Hematopoietic multipotent progenitor cell treated with erythropoietin and hydrocortisone succinate and interleukin-3 and kit ligand, for 15 days (in vitro differentiated cells): ENCODE data around the gene PNCK.

Experiments used
- DNase-seq: peaks from one replicate; pipeline ENCODE4 v3.0.0-alpha.2; 2015; ENCODE audit warnings: low spot score

PNCK gene

GRCh38 chrX:153659268-153659667, 14.3 kb downstream of the PNCK start:
- no peak for DNase-seq

- no peak for DNase-seq
Observed at GRCh38 chrX:153657161-153657560, 16.5 kb downstream of the PNCK start.

- no peak for DNase-seq
Observed at GRCh38 chrX:153653556-153653955, 20.1 kb downstream of the PNCK start.

- DNase-seq = no peak
Observed at GRCh38 chrX:153651540-153652079, 22.0 kb downstream of the PNCK start.

- no peak for DNase-seq
Observed at GRCh38 chrX:153650959-153651358, 22.7 kb downstream of the PNCK start.

- DNase-seq = no peak
Observed at GRCh38 chrX:153649915-153650782, 23.5 kb downstream of the PNCK start.

- peak; percentile 18 for DNase-seq
Observed at GRCh38 chrX:153649178-153649914, 24.3 kb downstream of the PNCK start.

GRCh38 chrX:153648358-153649177, 25.0 kb downstream of the PNCK start:
- no peak for DNase-seq

GRCh38 chrX:153647461-153648357, 25.9 kb downstream of the PNCK start:
- DNase-seq = no peak

- DNase-seq = no peak
Observed at GRCh38 chrX:153646620-153647373, 26.8 kb downstream of the PNCK start, which contains the start of gene DUSP9. Gene DUSP9, plus strand, starts transcription at chrX:153647203. Its CDS starts 751 bp downstream, at chrX:153647954.

- DNase-seq = no peak
Observed at GRCh38 chrX:153645921-153646488, 27.6 kb downstream of the PNCK start.

- no peak for DNase-seq
Observed at GRCh38 chrX:153645151-153645550, 28.5 kb downstream of the PNCK start.

- DNase-seq = no peak
Observed at GRCh38 chrX:153644356-153645125, 29.1 kb downstream of the PNCK start.

- DNase-seq = peak; percentile 6
Observed at GRCh38 chrX:153643431-153644351, 29.9 kb downstream of the PNCK start.

GRCh38 chrX:153642655-153643430, 30.8 kb downstream of the PNCK start:
- no peak for DNase-seq

GRCh38 chrX:153642051-153642654, 31.5 kb downstream of the PNCK start:
- DNase-seq = no peak

GRCh38 chrX:153641627-153642026, 32.0 kb downstream of the PNCK start:
- DNase-seq = no peak
